GM21737 (cell line): ENCODE results near the gene CIAPIN1.
"Not testable (repeated sequence)": the region's sequence is repeated elsewhere in the genome, so short reads cannot be mapped to it uniquely, and the experiment has no call there.

ENCODE experiments used
- ATAC-seq: cut with Tn5 transposase; IDR thresholded peaks from one replicate; pipeline ENCODE4 v1.9.1; 2021; ENCODE audit warnings: mild to moderate bottlenecking, moderate library complexity; ENCODE audit not compliant: unreplicated experiment

Gene CIAPIN1

GRCh38 chr16:57444711-57445110, 2.5 kb downstream of the CIAPIN1 start:
- no peak for ATAC-seq

- ATAC-seq, result not testable (repeated sequence)
Observed at GRCh38 chr16:57440551-57440950, 6.6 kb downstream of the CIAPIN1 start.

GRCh38 chr16:57439947-57440346, 7.2 kb downstream of the CIAPIN1 start:
- not testable (repeated sequence) for ATAC-seq

- no peak for ATAC-seq
Observed at GRCh38 chr16:57435838-57436237, 11.3 kb downstream of the CIAPIN1 start.

GRCh38 chr16:57434003-57434402, 13.2 kb downstream of the CIAPIN1 start:
- no peak for ATAC-seq

- no peak for ATAC-seq
Observed at GRCh38 chr16:57432989-57433388, 14.2 kb downstream of the CIAPIN1 start.

GRCh38 chr16:57432505-57432904, 14.7 kb downstream of the CIAPIN1 start:
- ATAC-seq, result no peak

GRCh38 chr16:57430955-57431354, 16.2 kb downstream of the CIAPIN1 start:
- ATAC-seq, result no peak

GRCh38 chr16:57427824-57428223, 19.4 kb downstream of the CIAPIN1 start:
- ATAC-seq, result no peak

- no peak for ATAC-seq
Observed at GRCh38 chr16:57427307-57427706, 19.9 kb downstream of the CIAPIN1 start.

- ATAC-seq, result no peak
Observed at GRCh38 chr16:57426356-57426755, 20.8 kb downstream of the CIAPIN1 start.

- ATAC-seq, result no peak
Observed at GRCh38 chr16:57424583-57424982, 22.6 kb downstream of the CIAPIN1 start.

GRCh38 chr16:57423152-57423551, 24.0 kb downstream of the CIAPIN1 start:
- ATAC-seq, result no peak

- ATAC-seq, result no peak
Observed at GRCh38 chr16:57422026-57422944, 24.9 kb downstream of the CIAPIN1 start.

GRCh38 chr16:57419506-57419905, 27.7 kb downstream of the CIAPIN1 start:
- no peak for ATAC-seq

GRCh38 chr16:57416084-57416483, 31.1 kb downstream of the CIAPIN1 start:
- no peak for ATAC-seq

GRCh38 chr16:57413733-57414132, 33.5 kb downstream of the CIAPIN1 start:
- ATAC-seq, result no peak

- peak; percentile 74 for ATAC-seq
Observed at GRCh38 chr16:57413301-57413730, 33.9 kb downstream of the CIAPIN1 start.

GRCh38 chr16:57412584-57412983, 34.6 kb downstream of the CIAPIN1 start:
- ATAC-seq, result no peak

- ATAC-seq, result no peak
Observed at GRCh38 chr16:57411362-57411976, 35.7 kb downstream of the CIAPIN1 start.

GRCh38 chr16:57409870-57410587, 37.2 kb downstream of the CIAPIN1 start:
- no peak for ATAC-seq
